HepG2 (cell line): ENCODE data around the gene VSIG2. TPM values are rescaled to one million over a fixed set of nuclear protein-coding genes. Genes with fewer than 3 reads are reported as not detected.

Experiments
- ZNF274 ChIP-seq: sonication (generic); formaldehyde crosslinking; IDR thresholded peaks from 2 replicates; pipeline ENCODE4 v1.5.1; 2020; ENCODE audit warnings: mild to moderate bottlenecking, missing genetic modification reagents
- polyA plus RNA-seq, 8 experiments: library from polyadenylated mRNA; depleted of rRNA in 3 of 8; stranded (reverse) in 7 of 8; unstranded in 1 of 8; fragments of >200 nt; fragmentation: Illumina TruSeq in 4 of 8; extraction: Trizol in 4 of 8; gene quantifications; 2 replicates each; pipeline versions ENCODE4 v1.2.1 to v1.2.3, GENCODE V29; 2011 to 2016; ENCODE audit warnings: low read depth in 4 of 8, missing spikeins in 1 of 8, mixed read lengths in 1 of 8; ENCODE audit not compliant: insufficient read depth in 1 of 8
- total RNA-seq, 5 experiments: library from RNA; depleted of rRNA; stranded (reverse); fragments of >200 nt; fragmentation: Illumina TruSeq; extraction: Trizol; gene quantifications; 2 replicates each; pipeline ENCODE4 v1.2.3, GENCODE V29; 2016; ENCODE audit warnings: low read depth in 1 of 5

VSIG2 gene
- total and polyA plus RNA-seq, 2 of the 13 experiments (the other 11 are each of a cell fraction or from before 2014, with no cell fraction given), result 0.80 to 2.7 TPM

GRCh38 chr11:124699547-124699946, 52.5 kb downstream of the VSIG2 start (continued):
- no peak for TF ChIP-seq ZNF274

Other genes starting within 250 kb of the VSIG2 start
- not detected in 2 replicates for gene OR8B12, start 208.6 kb downstream of the VSIG2 start, total RNA-seq (2016; rRNA removed; fragmentation: Illumina TruSeq; extraction: Trizol)
- not detected in 2 replicates for gene OR8B12, start 208.6 kb downstream of the VSIG2 start, polyA plus RNA-seq (2011; rRNA removed)
- gene OR8A1, start 182.3 kb downstream of the VSIG2 start, total RNA-seq (2016; rRNA removed; fragmentation: Illumina TruSeq; extraction: Trizol), result not detected in 2 replicates
- not detected in 2 replicates for gene OR8A1, start 182.3 kb downstream of the VSIG2 start, polyA plus RNA-seq (2011; rRNA removed)
- gene PANX3, start 140.8 kb downstream of the VSIG2 start, total RNA-seq (2016; rRNA removed; fragmentation: Illumina TruSeq; extraction: Trizol), result not detected in 2 replicates
- not detected in 2 replicates for gene PANX3, start 140.8 kb downstream of the VSIG2 start, polyA plus RNA-seq (2011; rRNA removed)
- gene TBRG1, start 129.4 kb downstream of the VSIG2 start, total RNA-seq (2016; rRNA removed; fragmentation: Illumina TruSeq; extraction: Trizol), result 20.3 and 21.7 TPM in 2 replicates
- 25.6 and 28.9 TPM in 2 replicates for gene TBRG1, start 129.4 kb downstream of the VSIG2 start, polyA plus RNA-seq (2011; rRNA removed)
- 4.5 and 7.0 TPM in 2 replicates for gene SIAE, start 78.5 kb downstream of the VSIG2 start, total RNA-seq (2016; rRNA removed; fragmentation: Illumina TruSeq; extraction: Trizol)
- gene SIAE, start 78.5 kb downstream of the VSIG2 start, polyA plus RNA-seq (2011; rRNA removed), result 21.8 and 22.4 TPM in 2 replicates
- gene SPA17, start 78.4 kb downstream of the VSIG2 start, total RNA-seq (2016; rRNA removed; fragmentation: Illumina TruSeq; extraction: Trizol), result 8.4 and 12.7 TPM in 2 replicates
- gene SPA17, start 78.4 kb downstream of the VSIG2 start, polyA plus RNA-seq (2011; rRNA removed), result 2.9 and 4.4 TPM in 2 replicates
- 0.18 TPM in 1 of 2 replicates, not detected in the other for gene NRGN, start 12.3 kb downstream of the VSIG2 start, total RNA-seq (2016; rRNA removed; fragmentation: Illumina TruSeq; extraction: Trizol)
- 0.12 and 0.22 TPM in 2 replicates for gene NRGN, start 12.3 kb downstream of the VSIG2 start, polyA plus RNA-seq (2011; rRNA removed)
- gene ESAM, start 10.0 kb upstream of the VSIG2 start, total RNA-seq (2016; rRNA removed; fragmentation: Illumina TruSeq; extraction: Trizol), result 0.48 and 1.2 TPM in 2 replicates
- 6.3 and 6.8 TPM in 2 replicates for gene ESAM, start 10.0 kb upstream of the VSIG2 start, polyA plus RNA-seq (2011; rRNA removed)
- 6.8 and 10.1 TPM in 2 replicates for gene MSANTD2, start 48.2 kb upstream of the VSIG2 start, total RNA-seq (2016; rRNA removed; fragmentation: Illumina TruSeq; extraction: Trizol)
- gene MSANTD2, start 48.2 kb upstream of the VSIG2 start, polyA plus RNA-seq (2011; rRNA removed), result 7.5 and 8.7 TPM in 2 replicates
- 0.07 TPM in 1 of 2 replicates, not detected in the other for gene ROBO3, start 113.2 kb upstream of the VSIG2 start, total RNA-seq (2016; rRNA removed; fragmentation: Illumina TruSeq; extraction: Trizol)
- gene ROBO3, start 113.2 kb upstream of the VSIG2 start, polyA plus RNA-seq (2011; rRNA removed), result 2.2 and 2.4 TPM in 2 replicates
- 0.07 TPM in 1 of 2 replicates, not detected in the other for gene ROBO4, start 145.6 kb upstream of the VSIG2 start, total RNA-seq (2016; rRNA removed; fragmentation: Illumina TruSeq; extraction: Trizol)
- gene ROBO4, start 145.6 kb upstream of the VSIG2 start, polyA plus RNA-seq (2011; rRNA removed), result 0.47 and 1.1 TPM in 2 replicates
- not detected in 2 replicates for gene HEPN1, start 167.0 kb upstream of the VSIG2 start, total RNA-seq (2016; rRNA removed; fragmentation: Illumina TruSeq; extraction: Trizol)
- gene HEPN1, start 167.0 kb upstream of the VSIG2 start, polyA plus RNA-seq (2011; rRNA removed), result not detected in 2 replicates
- gene HEPACAM, start 183.8 kb upstream of the VSIG2 start, total RNA-seq (2016; rRNA removed; fragmentation: Illumina TruSeq; extraction: Trizol), result 58.5 and 66.9 TPM in 2 replicates
- gene HEPACAM, start 183.8 kb upstream of the VSIG2 start, polyA plus RNA-seq (2011; rRNA removed), result 74.8 and 121 TPM in 2 replicates
- 4.6 and 6.5 TPM in 2 replicates for gene CCDC15, start 201.9 kb upstream of the VSIG2 start, total RNA-seq (2016; rRNA removed; fragmentation: Illumina TruSeq; extraction: Trizol)
- gene CCDC15, start 201.9 kb upstream of the VSIG2 start, polyA plus RNA-seq (2011; rRNA removed), result 1.2 and 2.2 TPM in 2 replicates